GM12878 (cell line): ENCODE measurements around the gene MLST8. TPM values are rescaled to one million over a fixed set of nuclear protein-coding genes. Genes with fewer than 3 reads are reported as not detected.

Experiments
- ASH2L ChIP-seq: fragments of 300-600, 200-600 bp; sonication (generic); IDR thresholded peaks from 2 replicates; pipeline ENCODE4 v1.6.1; 2017; ENCODE audit warnings: low read depth, mild to moderate bottlenecking, borderline replicate concordance
- EP300 ChIP-seq, 2 experiments: fragments of 150-350 bp in 1 of 2; IDR thresholded peaks; 2 replicates each; pipeline ENCODE4 v1.6.1; 2011 to 2012; ENCODE audit warnings: low read depth in 2 of 2, low read length in 2 of 2, borderline replicate concordance in 1 of 2, improper control_type of control experiment in 1 of 2, inconsistent platforms in 1 of 2; ENCODE audit not compliant: control insufficient read depth in 1 of 2
- FOXK2 ChIP-seq: fragments of 450-650 bp; IDR thresholded peaks from 2 replicates; pipeline ENCODE4 v1.6.1; 2017; ENCODE audit warnings: mild to moderate bottlenecking, moderate library complexity
- GABPA ChIP-seq: IDR thresholded peaks from 2 replicates; pipeline ENCODE4 v1.6.1; 2014; ENCODE audit warnings: antibody characterized with exemption, low read depth, mild to moderate bottlenecking, inconsistent platforms
- MEF2B ChIP-seq: fragments of 450-650 bp; IDR thresholded peaks from 2 replicates; pipeline ENCODE4 v1.6.1; 2018; ENCODE audit warnings: mild to moderate bottlenecking, moderate library complexity; ENCODE audit not compliant: partially characterized antibody, poor library complexity, severe bottlenecking
- NFXL1 ChIP-seq: fragments of 450-650 bp; IDR thresholded peaks from 2 replicates; pipeline ENCODE4 v1.6.1; 2017; ENCODE audit warnings: antibody characterized with exemption, mild to moderate bottlenecking, borderline replicate concordance
- NR2F1 ChIP-seq: fragments of 450-650 bp; conservative IDR thresholded peaks from 2 replicates; pipeline ENCODE4 v1.6.1; 2017; ENCODE audit warnings: mild to moderate bottlenecking
- PAX8 ChIP-seq: fragments of 450-650 bp; IDR thresholded peaks from 2 replicates; pipeline ENCODE4 v1.6.1; 2017; ENCODE audit warnings: mild to moderate bottlenecking, moderate library complexity
- RFX5 ChIP-seq: IDR thresholded peaks from 2 replicates; pipeline ENCODE4 v1.6.1; 2011; ENCODE audit warnings: low read depth, low read length, improper control_type of control experiment
- SMC3 ChIP-seq: IDR thresholded peaks from 2 replicates; pipeline ENCODE4 v1.6.1; 2011; ENCODE audit warnings: low read length, improper control_type of control experiment, borderline replicate concordance
- SPI1 ChIP-seq: IDR thresholded peaks from 2 replicates; pipeline ENCODE4 v1.6.1; 2011; ENCODE audit warnings: low read depth, mild to moderate bottlenecking, low read length, moderate library complexity, borderline replicate concordance; ENCODE audit not compliant: insufficient read depth
- SREBF2 ChIP-seq: IDR thresholded peaks from 2 replicates; pipeline ENCODE4 v1.6.1; 2012; ENCODE audit warnings: mild to moderate bottlenecking, low read length
- TCF12 ChIP-seq: IDR thresholded peaks from 2 replicates; pipeline ENCODE4 v1.6.1; 2011; ENCODE audit warnings: low read depth, mild to moderate bottlenecking, low read length
- YY1 ChIP-seq: IDR thresholded peaks from 2 replicates; pipeline ENCODE4 v1.6.1; 2011; ENCODE audit warnings: low read depth, mild to moderate bottlenecking, low read length
- polyA plus RNA-seq, 11 experiments: library from polyadenylated mRNA; depleted of rRNA in 4 of 11; unstranded in 6 of 11; stranded (reverse) in 5 of 11; fragments of >200 nt; fragmentation: Nextera tagmentation in 4 of 11; fragmentation: Illumina TruSeq in 1 of 11; extraction: Ambion mirVana in 4 of 11; extraction: Trizol in 1 of 11; gene quantifications; 1 replicate in 1 of 11; 2 replicates in 10 of 11; pipeline versions ENCODE4 v1.2.1 to v1.2.3, GENCODE V29; 2011 to 2016; ENCODE audit warnings: inconsistent platforms in 2 of 11, missing spikeins in 2 of 11, low read depth in 1 of 11
- total RNA-seq, 4 experiments: library from RNA; depleted of rRNA in 3 of 4; stranded (reverse); fragments of >200 nt in 3 of 4; fragmentation: Illumina TruSeq in 1 of 4; extraction: Trizol in 1 of 4; gene quantifications; 2 replicates each; pipeline versions ENCODE4 v1.2.1 to v1.2.3, GENCODE V29; 2013 to 2021
- TF ChIP-seq, protein P1 (sequence below): fragments of 150-350 bp; IDR thresholded peaks from 2 replicates; pipeline ENCODE4 v1.6.1; 2014; ENCODE audit warnings: mild to moderate bottlenecking, low read depth, low read length
- TF ChIP-seq, protein P2 (sequence below): fragments of 450-650 bp; formaldehyde crosslinking; IDR thresholded peaks from 2 replicates; pipeline ENCODE4 v1.5.0; 2022; ENCODE audit warnings: mild to moderate bottlenecking, missing genetic modification characterization
- TF ChIP-seq, protein P3 (sequence below): IDR thresholded peaks from 2 replicates; pipeline ENCODE4 v1.6.1; 2011; ENCODE audit warnings: low read depth, low read length, improper control_type of control experiment, borderline replicate concordance
- TF ChIP-seq, protein P4 (sequence below): IDR thresholded peaks from 2 replicates; pipeline ENCODE4 v1.6.1; 2012; ENCODE audit warnings: low read depth, low read length, improper control_type of control experiment
- TF ChIP-seq, protein P5 (sequence below): fragments of 450-650 bp; formaldehyde crosslinking; IDR thresholded peaks from 2 replicates; pipeline ENCODE4 v1.4.0; 2020; ENCODE audit warnings: mild to moderate bottlenecking, moderate library complexity

Gene MLST8
- total and polyA plus RNA-seq, 10 of the 15 experiments (the other 5 are each of a cell fraction or from before 2014, with no cell fraction given) = 1.0 to 114 (median 64.2) TPM

DNA sequence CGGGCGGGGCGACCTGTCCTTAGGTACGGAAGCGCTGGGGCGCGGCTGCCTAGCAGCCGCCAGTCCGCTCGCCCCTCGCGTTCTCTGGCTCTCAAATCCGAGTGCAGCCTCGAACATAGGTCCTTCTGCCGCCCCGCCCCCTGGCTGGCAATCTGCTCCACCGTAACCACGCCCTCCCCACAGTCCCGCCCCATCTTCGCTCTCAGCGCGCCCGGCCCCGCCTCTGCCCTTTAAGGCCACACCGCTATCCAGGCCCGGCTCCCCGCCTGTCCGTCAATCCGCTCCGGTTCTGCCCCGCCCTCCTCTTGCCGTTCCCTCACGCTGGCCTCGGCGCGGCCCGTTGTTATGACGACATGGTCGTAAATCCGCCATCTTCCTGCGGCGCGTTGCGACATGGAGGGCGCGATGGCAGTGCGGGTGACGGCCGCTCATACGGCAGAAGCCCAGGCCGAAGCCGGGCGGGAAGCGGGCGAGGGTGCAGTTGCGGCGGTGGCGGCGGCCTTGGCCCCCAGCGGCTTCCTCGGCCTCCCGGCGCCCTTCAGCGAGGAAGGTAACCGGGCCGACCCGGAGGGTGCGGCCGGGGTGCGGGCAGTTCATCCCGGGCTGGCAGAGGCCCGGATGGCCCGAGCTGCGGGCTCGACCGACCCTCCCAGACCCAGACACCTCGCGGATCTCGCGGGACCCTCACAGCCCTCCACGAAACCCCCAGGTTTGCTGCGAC, 18.1 kb downstream of the MLST8 start, which contains the start of gene E4F1 (continued):
- TF ChIP-seq, protein P1, sequence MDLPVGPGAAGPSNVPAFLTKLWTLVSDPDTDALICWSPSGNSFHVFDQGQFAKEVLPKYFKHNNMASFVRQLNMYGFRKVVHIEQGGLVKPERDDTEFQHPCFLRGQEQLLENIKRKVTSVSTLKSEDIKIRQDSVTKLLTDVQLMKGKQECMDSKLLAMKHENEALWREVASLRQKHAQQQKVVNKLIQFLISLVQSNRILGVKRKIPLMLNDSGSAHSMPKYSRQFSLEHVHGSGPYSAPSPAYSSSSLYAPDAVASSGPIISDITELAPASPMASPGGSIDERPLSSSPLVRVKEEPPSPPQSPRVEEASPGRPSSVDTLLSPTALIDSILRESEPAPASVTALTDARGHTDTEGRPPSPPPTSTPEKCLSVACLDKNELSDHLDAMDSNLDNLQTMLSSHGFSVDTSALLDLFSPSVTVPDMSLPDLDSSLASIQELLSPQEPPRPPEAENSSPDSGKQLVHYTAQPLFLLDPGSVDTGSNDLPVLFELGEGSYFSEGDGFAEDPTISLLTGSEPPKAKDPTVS = no peak
- TF ChIP-seq EP300 (IDR thresholded peaks at IDR 0.05; ENCODE audit: borderline replicate concordance in 1 of 2, control insufficient read depth in 1 of 2, low read depth in 2 of 2, low read length in 2 of 2) (peak in 1 of 2 experiments; percentile 41; a peak in 1 of 4 replicates), FOXK2 (no peak), SREBF2 (no peak), MEF2B (peak; percentile 61), GABPA (no peak), RFX5 (no peak), NFXL1 (no peak), YY1 (peak; percentile 94), SMC3 (no peak), ASH2L (no peak), NR2F1 (peak; percentile 42; the same call in 1 of the 2 replicates), PAX8 (no peak), SPI1 (no peak), TCF12 (0 out of 2 replicates have a peak, but pooled peaks have one; percentile 56)
- TF ChIP-seq, protein P2, sequence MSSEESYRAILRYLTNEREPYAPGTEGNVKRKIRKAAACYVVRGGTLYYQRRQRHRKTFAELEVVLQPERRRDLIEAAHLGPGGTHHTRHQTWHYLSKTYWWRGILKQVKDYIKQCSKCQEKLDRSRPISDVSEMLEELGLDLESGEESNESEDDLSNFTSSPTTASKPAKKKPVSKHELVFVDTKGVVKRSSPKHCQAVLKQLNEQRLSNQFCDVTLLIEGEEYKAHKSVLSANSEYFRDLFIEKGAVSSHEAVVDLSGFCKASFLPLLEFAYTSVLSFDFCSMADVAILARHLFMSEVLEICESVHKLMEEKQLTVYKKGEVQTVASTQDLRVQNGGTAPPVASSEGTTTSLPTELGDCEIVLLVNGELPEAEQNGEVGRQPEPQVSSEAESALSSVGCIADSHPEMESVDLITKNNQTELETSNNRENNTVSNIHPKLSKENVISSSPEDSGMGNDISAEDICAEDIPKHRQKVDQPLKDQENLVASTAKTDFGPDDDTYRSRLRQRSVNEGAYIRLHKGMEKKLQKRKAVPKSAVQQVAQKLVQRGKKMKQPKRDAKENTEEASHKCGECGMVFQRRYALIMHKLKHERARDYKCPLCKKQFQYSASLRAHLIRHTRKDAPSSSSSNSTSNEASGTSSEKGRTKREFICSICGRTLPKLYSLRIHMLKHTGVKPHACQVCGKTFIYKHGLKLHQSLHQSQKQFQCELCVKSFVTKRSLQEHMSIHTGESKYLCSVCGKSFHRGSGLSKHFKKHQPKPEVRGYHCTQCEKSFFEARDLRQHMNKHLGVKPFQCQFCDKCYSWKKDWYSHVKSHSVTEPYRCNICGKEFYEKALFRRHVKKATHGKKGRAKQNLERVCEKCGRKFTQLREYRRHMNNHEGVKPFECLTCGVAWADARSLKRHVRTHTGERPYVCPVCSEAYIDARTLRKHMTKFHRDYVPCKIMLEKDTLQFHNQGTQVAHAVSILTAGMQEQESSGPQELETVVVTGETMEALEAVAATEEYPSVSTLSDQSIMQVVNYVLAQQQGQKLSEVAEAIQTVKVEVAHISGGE (CRISPR knock-in tag) = no peak; the same call in 1 of the 2 replicates
- TF ChIP-seq, protein P3, sequence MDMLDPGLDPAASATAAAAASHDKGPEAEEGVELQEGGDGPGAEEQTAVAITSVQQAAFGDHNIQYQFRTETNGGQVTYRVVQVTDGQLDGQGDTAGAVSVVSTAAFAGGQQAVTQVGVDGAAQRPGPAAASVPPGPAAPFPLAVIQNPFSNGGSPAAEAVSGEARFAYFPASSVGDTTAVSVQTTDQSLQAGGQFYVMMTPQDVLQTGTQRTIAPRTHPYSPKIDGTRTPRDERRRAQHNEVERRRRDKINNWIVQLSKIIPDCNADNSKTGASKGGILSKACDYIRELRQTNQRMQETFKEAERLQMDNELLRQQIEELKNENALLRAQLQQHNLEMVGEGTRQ = no peak
- TF ChIP-seq, protein P4, sequence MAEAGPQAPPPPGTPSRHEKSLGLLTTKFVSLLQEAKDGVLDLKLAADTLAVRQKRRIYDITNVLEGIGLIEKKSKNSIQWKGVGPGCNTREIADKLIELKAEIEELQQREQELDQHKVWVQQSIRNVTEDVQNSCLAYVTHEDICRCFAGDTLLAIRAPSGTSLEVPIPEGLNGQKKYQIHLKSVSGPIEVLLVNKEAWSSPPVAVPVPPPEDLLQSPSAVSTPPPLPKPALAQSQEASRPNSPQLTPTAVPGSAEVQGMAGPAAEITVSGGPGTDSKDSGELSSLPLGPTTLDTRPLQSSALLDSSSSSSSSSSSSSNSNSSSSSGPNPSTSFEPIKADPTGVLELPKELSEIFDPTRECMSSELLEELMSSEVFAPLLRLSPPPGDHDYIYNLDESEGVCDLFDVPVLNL = no peak
- TF ChIP-seq, protein P5, sequence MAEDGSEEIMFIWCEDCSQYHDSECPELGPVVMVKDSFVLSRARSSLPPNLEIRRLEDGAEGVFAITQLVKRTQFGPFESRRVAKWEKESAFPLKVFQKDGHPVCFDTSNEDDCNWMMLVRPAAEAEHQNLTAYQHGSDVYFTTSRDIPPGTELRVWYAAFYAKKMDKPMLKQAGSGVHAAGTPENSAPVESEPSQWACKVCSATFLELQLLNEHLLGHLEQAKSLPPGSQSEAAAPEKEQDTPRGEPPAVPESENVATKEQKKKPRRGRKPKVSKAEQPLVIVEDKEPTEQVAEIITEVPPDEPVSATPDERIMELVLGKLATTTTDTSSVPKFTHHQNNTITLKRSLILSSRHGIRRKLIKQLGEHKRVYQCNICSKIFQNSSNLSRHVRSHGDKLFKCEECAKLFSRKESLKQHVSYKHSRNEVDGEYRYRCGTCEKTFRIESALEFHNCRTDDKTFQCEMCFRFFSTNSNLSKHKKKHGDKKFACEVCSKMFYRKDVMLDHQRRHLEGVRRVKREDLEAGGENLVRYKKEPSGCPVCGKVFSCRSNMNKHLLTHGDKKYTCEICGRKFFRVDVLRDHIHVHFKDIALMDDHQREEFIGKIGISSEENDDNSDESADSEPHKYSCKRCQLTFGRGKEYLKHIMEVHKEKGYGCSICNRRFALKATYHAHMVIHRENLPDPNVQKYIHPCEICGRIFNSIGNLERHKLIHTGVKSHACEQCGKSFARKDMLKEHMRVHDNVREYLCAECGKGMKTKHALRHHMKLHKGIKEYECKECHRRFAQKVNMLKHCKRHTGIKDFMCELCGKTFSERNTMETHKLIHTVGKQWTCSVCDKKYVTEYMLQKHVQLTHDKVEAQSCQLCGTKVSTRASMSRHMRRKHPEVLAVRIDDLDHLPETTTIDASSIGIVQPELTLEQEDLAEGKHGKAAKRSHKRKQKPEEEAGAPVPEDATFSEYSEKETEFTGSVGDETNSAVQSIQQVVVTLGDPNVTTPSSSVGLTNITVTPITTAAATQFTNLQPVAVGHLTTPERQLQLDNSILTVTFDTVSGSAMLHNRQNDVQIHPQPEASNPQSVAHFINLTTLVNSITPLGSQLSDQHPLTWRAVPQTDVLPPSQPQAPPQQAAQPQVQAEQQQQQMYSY (CRISPR knock-in tag) = no peak
